K562 (cell line): Measurements from ENCODE around the gene CBX8. TPM values are rescaled to one million over a fixed set of nuclear protein-coding genes. Genes with fewer than 3 reads are reported as not detected.
A peak's percentile ranks its signal among the peaks of the same experiment; 100 is the strongest.

Experiments used
- ATAC-seq: fragments of 200-7000 bp; cut with Tn5 transposase; 3 replicates; pipeline ENCODE4 v1.9.1; 2020; ENCODE audit warnings: moderate library complexity
- BruUV-seq: library from RNA; stranded (reverse); fragments of 400-500 nt; replicated peaks from 2 replicates; lab custom pipeline; 2021; lab: Mats Ljungman, UMichigan
- CTCF ChIA-PET: fragments of 300-600 bp; formaldehyde crosslinking; extraction: SDS; loops from one replicate; lab custom pipeline; 2021; ENCODE audit warnings: low intra/inter-chr PET ratio; lab: Yijun Ruan, JAX
- POLR2A ChIA-PET: fragments of 300-600, 350-650 bp; sonication (Branson Sonifier 250); formaldehyde crosslinking; extraction: SDS; loops from one replicate; lab custom pipeline; 2021; ENCODE audit warnings: antibody characterized with exemption, inconsistent platforms; lab: Yijun Ruan, JAX
- DNase-seq, 4 experiments: peaks; one replicate each; pipeline versions ENCODE4 v3.0.0 to v3.0.0-alpha.2; 2011 to 2018; ENCODE audit warnings: low spot score in 3 of 4, mixed read lengths in 3 of 4; ENCODE audit errors: extremely low read depth in 1 of 4
- FAIRE-seq: peaks from 2 replicates; lab custom pipeline; 2011; peaks lifted over from hg19 to GRCh38; lab: Jason Lieb, UNC
- H2AFZ ChIP-seq: 2 replicates; pipeline ENCODE4 v1.6.0; 2011; ENCODE audit warnings: low read depth, low read length, control low read depth, inconsistent platforms
- H3K27ac ChIP-seq: fragments of 200-600 bp; 3 replicates; pipeline ENCODE4 v1.8.0; 2011; ENCODE audit warnings: low read depth, mild to moderate bottlenecking, control low read depth, inconsistent platforms, low read length, moderate library complexity, mixed read lengths; ENCODE audit errors: extremely low read depth
- H3K27me3 ChIP-seq, 2 experiments: fragments of 300-600 bp in 1 of 2; 2 replicates in 1 of 2; 3 replicates in 1 of 2; pipeline versions ENCODE4 v1.6.0 to v1.8.0; 2011; ENCODE audit warnings: inconsistent platforms in 2 of 2, low read length in 2 of 2, mild to moderate bottlenecking in 1 of 2, mixed read lengths in 1 of 2, moderate library complexity in 1 of 2; ENCODE audit not compliant: control insufficient read depth in 2 of 2, insufficient read depth in 2 of 2
- H3K36me3 ChIP-seq: fragments of 300-600 bp; 3 replicates; pipeline ENCODE4 v1.8.0; 2011; ENCODE audit warnings: mild to moderate bottlenecking, low read length, inconsistent platforms; ENCODE audit not compliant: control insufficient read depth, insufficient read depth
- H3K4me1 ChIP-seq, 2 experiments: fragments of 200-600 bp in 1 of 2; replicated peaks in 1 of 2; 2 replicates in 1 of 2; 3 replicates in 1 of 2; pipeline versions ENCODE4 v1.5.1 to v1.8.0; 2011; ENCODE audit warnings: inconsistent platforms in 2 of 2, low read length in 2 of 2, mild to moderate bottlenecking in 1 of 2, mixed read lengths in 1 of 2, moderate library complexity in 1 of 2; ENCODE audit not compliant: control insufficient read depth in 2 of 2, insufficient read depth in 2 of 2
- H3K4me2 ChIP-seq: 2 replicates; pipeline ENCODE4 v1.6.1; 2011; ENCODE audit warnings: low read length, control low read depth, inconsistent platforms, mixed read lengths; ENCODE audit not compliant: insufficient read depth
- H3K4me3 ChIP-seq: fragments of 200-600 bp; sonication (generic), shearing (Covaris generic); 2 replicates; pipeline ENCODE4 v1.5.1; 2016; ENCODE audit warnings: control low read depth, inconsistent platforms
- H3K79me2 ChIP-seq: fragments of 200-600 bp; 3 replicates; pipeline ENCODE4 v1.8.0; 2011; ENCODE audit warnings: low read length, inconsistent platforms; ENCODE audit not compliant: control insufficient read depth, insufficient read depth
- H3K9ac ChIP-seq, 2 experiments: 2 replicates each; pipeline versions ENCODE4 v1.6.0 to v1.6.1; 2011; ENCODE audit warnings: low read depth in 2 of 2, low read length in 2 of 2, control low read depth in 1 of 2, inconsistent platforms in 1 of 2, mild to moderate bottlenecking in 1 of 2, mixed read lengths in 1 of 2; ENCODE audit not compliant: insufficient read depth in 1 of 2
- H3K9me1 ChIP-seq: one replicate; pipeline ENCODE4 v1.6.0; 2011; ENCODE audit warnings: inconsistent platforms, mild to moderate bottlenecking, low read length, moderate library complexity; ENCODE audit not compliant: control insufficient read depth, insufficient read depth
- H3K9me3 ChIP-seq: replicated peaks from 2 replicates; pipeline ENCODE4 v1.5.1; 2011; ENCODE audit warnings: low read depth, low read length, inconsistent platforms; ENCODE audit not compliant: control insufficient read depth, insufficient read depth
- H4K20me1 ChIP-seq: replicated peaks from 2 replicates; pipeline ENCODE4 v1.6.1; 2011; ENCODE audit warnings: low read length, inconsistent platforms, mixed read lengths; ENCODE audit not compliant: control insufficient read depth, insufficient read depth
- NFIX ChIP-seq: fragments of 250-450 bp; sonication (Bioruptor Pico); IDR thresholded peaks from 2 replicates; pipeline ENCODE4 v1.4.0; 2020; ENCODE audit warnings: low read depth, mild to moderate bottlenecking, moderate library complexity
- WGBS: fragments of 100-300 bp; shearing (Covaris generic); methylation state at CpG from one replicate; pipeline ENCODE4 v1.1.6; 2016; ENCODE audit warnings: low coverage, mixed read lengths; ENCODE audit not compliant: insufficient coverage; ENCODE audit errors: missing lambda C conversion rate; 5-methylcytosine and 5-hydroxymethylcytosine counted together
- in situ Hi-C: fragments of 300-500 bp; cut with MboI; formaldehyde crosslinking; loops from 4 replicates; pipeline ENCODE4 v1.15.0; 2018; ENCODE audit warnings: inconsistent platforms, mixed read lengths
- intact Hi-C: fragments of 100-400 bp; cut with micrococcal nuclease; formaldehyde crosslinking; loops from 2 replicates; pipeline ENCODE4 v1.14.2; 2022
- polyA plus RNA-seq, 8 experiments: library from polyadenylated mRNA; depleted of rRNA in 4 of 8; stranded (reverse) in 5 of 8; unstranded in 3 of 8; fragments of >200 nt; fragmentation: Nextera tagmentation in 2 of 8; fragmentation: Illumina TruSeq in 1 of 8; extraction: Ambion mirVana in 2 of 8; extraction: Trizol in 1 of 8; gene quantifications; 2 replicates each; pipeline versions ENCODE4 v1.2.1 to v1.2.3, GENCODE V29; 2011 to 2014; ENCODE audit warnings: inconsistent platforms in 1 of 8, missing spikeins in 1 of 8
- total RNA-seq, 7 experiments: library from RNA; depleted of rRNA in 6 of 7; stranded (reverse); fragments of >200 nt in 6 of 7; fragmentation: Illumina TruSeq in 2 of 7; extraction: Trizol in 2 of 7; gene quantifications; 2 replicates each; pipeline versions ENCODE4 v1.2.1 to v1.2.3, GENCODE V29; 2011 to 2021; ENCODE audit warnings: low replicate concordance in 1 of 7
- TF ChIP-seq, protein P1 (sequence below), 3 experiments: fragments of 200-800 bp in 1 of 3; sonication (Bioruptor generic) in 1 of 3; sonication (generic) in 1 of 3; formaldehyde crosslinking in 1 of 3; IDR thresholded peaks; 2 replicates each; pipeline versions ENCODE4 v1.6.1 to v1.8.0; 2016 to 2022; ENCODE audit warnings: mild to moderate bottlenecking in 2 of 3, missing compliant biosample characterization in 2 of 3, missing genetic modification characterization in 2 of 3, missing genetic modification reagents in 1 of 3

CBX8 gene
- total and polyA plus RNA-seq, 9 of the 15 experiments (the other 6 are each of a cell fraction or from before 2014, with no cell fraction given) = 0.08 to 11.9 (median 2.6) TPM

DNA sequence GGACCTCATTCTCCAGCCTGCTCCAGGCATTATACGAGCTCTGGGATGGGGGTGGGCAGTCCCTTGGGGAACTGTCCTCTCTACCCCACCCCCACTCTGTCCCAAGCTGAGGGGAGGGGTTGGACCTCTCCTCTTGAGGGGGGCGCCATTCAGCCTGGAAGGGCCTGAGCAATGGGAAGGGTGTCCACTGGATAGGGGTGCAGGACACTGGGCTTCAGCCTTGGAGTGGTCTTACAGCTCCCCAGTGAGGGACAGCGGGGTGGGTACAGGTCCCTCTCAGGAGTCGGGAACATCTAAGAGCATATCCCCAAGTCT is 9.5 kb upstream of the CBX8 start:
- 0 out of 2 replicates have a peak overlapping the region, but pooled peaks have one; percentile 14 for H2AFZ ChIP-seq
- H4K20me1 ChIP-seq = no peaks in the 10 kb centered on the region
- H3K4me3 ChIP-seq = no peak overlapping the region
- BruUV-seq = no TSS peak
- CTCF ChIA-PET = interaction anchor here (1.6 kb wide), 1 partner anchor 29 kb away, joined by 4 read pairs; no protein-coding TSS in a partner anchor
- no peak for TF ChIP-seq NFIX
- TF ChIP-seq, protein P1, sequence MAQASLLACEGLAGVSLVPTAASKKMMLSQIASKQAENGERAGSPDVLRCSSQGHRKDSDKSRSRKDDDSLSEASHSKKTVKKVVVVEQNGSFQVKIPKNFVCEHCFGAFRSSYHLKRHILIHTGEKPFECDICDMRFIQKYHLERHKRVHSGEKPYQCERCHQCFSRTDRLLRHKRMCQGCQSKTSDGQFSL (CRISPR knock-in tag; IDR thresholded peaks at IDR 0.05) = 0 out of 2 replicates have a peak, but pooled peaks have one; percentile 39
- TF ChIP-seq, protein P1 (tag; IDR thresholded peaks at IDR 0.05) = no peak
- in situ Hi-C loops (no loop called here), intact Hi-C loops (loop anchor here (5.0 to 10.0 kb wide), 2 partner anchors 111 to 168 kb away; no protein-coding TSS in a partner anchor)
- no peaks in the 10 kb centered on the region for H3K9me1 ChIP-seq
- POLR2A ChIA-PET = interaction anchor here (18.8 kb wide), 1 partner anchor 27 kb away, joined by 386 read pairs; the partner anchor contains the start of gene CBX4
- H3K36me3 ChIP-seq = no peaks in the 10 kb centered on the region; the same call in 2 of the 3 replicates
- no peaks in the 10 kb centered on the region for H3K27me3 ChIP-seq
- DNase-seq = peak in 1 of 4 experiments; percentile 40
- 63% methylated on average over 4 of the region's 4 CpGs for WGBS
- H3K79me2 ChIP-seq = no peaks in the 10 kb centered on the region
- H3K4me1 ChIP-seq = peaks cover 49 to 66% of the 10 kb centered on the region in 2 experiments
- no peak for FAIRE-seq
- no peak overlapping the region for H3K4me2 ChIP-seq
- peaks cover 3% of the 10 kb centered on the region for H3K9me3 ChIP-seq
- peak overlapping the region in 1 of 2 experiments; percentile 81; a peak in 2 of 4 replicates for H3K9ac ChIP-seq
- ATAC-seq = no peak
- no peak overlapping the region for H3K27ac ChIP-seq
